ENCODE results near the gene THPO. TPM values are rescaled to one million over a fixed set of nuclear protein-coding genes. Genes with fewer than 3 reads are reported as not detected.
A peak's percentile ranks its signal among the peaks of the same experiment; 100 is the strongest.

Gene THPO
- total and polyA plus RNA-seq, 10 of the 15 experiments (the other 5 are each of a cell fraction or from before 2014, with no cell fraction given), result not detected

DNA sequence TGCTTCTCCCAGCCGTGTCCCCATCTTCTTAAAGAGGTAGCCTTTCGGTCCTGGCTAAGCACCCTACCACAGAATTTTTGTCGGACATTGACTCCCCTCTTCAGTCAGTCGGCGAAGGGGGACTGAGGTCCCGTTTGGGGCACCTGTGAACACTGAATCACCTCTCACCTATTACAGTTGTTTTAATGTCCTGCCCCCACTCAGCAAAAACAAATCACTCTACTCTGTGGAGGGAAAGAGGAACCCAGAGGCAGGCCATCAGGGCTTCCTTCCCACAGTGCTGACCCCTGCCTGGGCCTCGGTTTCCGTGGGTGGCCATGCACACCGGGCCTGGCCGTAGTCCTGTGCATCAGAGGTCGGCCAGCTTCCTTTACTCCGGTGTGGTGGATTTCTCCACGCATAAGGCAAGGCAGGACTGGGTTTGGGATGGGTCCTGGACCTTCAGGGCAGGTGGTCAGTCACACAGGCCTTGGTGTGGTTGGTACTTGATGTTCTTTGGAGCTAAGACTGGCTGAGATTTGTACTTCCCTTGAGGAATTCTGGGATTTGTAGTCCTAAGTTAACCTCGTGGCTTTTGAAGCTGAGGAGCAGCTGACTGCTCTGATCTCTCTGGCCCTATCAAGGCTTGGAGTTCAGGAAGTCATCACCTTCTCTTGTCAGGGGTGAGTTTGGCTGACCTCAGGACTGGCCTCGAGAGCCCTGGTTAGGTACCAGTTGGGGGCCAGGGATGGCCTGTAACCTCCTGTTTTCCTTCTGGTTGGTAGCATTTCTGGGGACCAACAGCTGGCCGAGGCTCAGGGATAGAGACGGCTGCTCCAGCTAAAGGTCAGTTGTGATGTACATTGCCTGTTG is 41.2 kb downstream of the THPO start (continued):
- TF ChIP-seq, protein P1, sequence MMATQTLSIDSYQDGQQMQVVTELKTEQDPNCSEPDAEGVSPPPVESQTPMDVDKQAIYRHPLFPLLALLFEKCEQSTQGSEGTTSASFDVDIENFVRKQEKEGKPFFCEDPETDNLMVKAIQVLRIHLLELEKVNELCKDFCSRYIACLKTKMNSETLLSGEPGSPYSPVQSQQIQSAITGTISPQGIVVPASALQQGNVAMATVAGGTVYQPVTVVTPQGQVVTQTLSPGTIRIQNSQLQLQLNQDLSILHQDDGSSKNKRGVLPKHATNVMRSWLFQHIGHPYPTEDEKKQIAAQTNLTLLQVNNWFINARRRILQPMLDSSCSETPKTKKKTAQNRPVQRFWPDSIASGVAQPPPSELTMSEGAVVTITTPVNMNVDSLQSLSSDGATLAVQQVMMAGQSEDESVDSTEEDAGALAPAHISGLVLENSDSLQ (IDR thresholded peaks at IDR 0.05), result no peak

DNA sequence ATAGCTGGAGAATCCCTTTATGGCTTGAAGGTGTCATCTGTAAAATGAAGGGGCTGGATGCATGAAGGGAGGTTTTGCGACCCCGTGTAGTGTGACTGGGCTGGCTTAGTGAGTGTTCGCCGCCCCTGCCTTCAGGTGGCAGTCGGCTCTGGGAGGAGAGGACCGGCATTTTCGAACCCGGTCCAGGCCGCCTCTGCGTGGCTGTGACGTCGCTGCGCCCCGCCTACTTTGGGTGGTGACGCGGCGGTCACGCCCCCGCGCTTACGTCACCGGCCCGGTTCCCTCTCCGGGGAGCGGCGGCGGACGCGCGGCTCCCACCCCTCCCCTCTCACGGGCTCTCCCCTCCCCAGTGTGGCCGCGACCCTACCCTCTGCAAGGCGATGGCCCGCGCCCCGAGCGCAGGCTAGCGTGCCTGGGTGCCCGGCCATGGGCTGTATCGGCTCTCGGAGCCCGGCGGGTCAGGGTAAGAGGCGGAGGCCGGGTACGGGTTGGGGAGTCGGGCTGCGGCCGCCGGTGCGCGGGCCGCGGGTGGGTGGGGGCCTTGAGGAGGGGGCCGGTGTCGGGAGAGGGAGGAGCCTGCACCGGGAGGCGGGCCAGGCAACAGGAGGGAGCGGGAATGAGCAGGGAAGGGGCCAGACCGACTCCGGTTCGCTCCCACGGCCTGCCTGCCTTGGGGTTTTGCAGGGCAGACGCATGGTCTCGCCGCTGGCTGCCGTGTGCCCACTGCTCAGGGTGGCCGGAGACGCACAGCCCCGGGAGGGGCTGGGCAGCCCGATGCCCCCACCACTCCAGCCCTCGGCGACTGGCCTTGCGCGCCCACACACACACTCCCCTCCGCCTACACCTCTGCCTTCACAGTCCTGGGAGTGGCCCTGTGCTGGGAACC is 42.1 kb downstream of the THPO start:
- no TSS peak for BruUV-seq (replicated peaks)
- CTCF ChIA-PET, result no interaction called here
- peak; percentile 80 for ATAC-seq
- 4% methylated on average over 32 of the region's 77 CpGs for WGBS (ENCODE audit: insufficient coverage, insufficient replicate concordance, low lambda C conversion rate, missing lambda C conversion rate)
- Histone ChIP-seq H3K4me3 (peak overlapping the region; percentile 80), H3K9me3 (replicated peaks; ENCODE audit: control insufficient read depth, insufficient read depth, low read length) (no peaks in the 10 kb centered on the region), H3K79me2 (ENCODE audit: control insufficient read depth, insufficient read depth, low read length) (no peaks in the 10 kb centered on the region), H4K20me1 (ENCODE audit: control insufficient read depth, insufficient read depth) (peaks cover 2% of the 10 kb centered on the region), H3K9ac (ENCODE audit: control insufficient read depth, insufficient read depth, low read length) (peak overlapping the region; percentile 45; the same call in 1 of the 2 replicates), H3K4me1 (ENCODE audit: control insufficient read depth, insufficient read depth, low read length) (peaks cover 11% of the 10 kb centered on the region), H3K36me3 (ENCODE audit: control insufficient read depth in 2 of 2, insufficient read depth in 2 of 2, low read length in 1 of 2) (peaks cover 23 to 26% of the 10 kb centered on the region in 2 experiments), H3K27me3 (replicated peaks in 1 of 2; ENCODE audit: control insufficient read depth in 2 of 2, insufficient read depth in 2 of 2, low read length in 1 of 2) (no peaks in the 10 kb centered on the region), H3K4me2 (ENCODE audit: control insufficient read depth, insufficient read depth) (peak overlapping the region; percentile 94), H2AFZ (ENCODE audit: control insufficient read depth, low read depth, low read length) (peak overlapping the region; percentile 74), H3K27ac (ENCODE audit: control insufficient read depth, insufficient read depth) (no peak overlapping the region; the same call in 1 of the 2 replicates)
- SMC1A ChIA-PET (ENCODE audit: uncharacterized antibody, unreplicated experiment), result no interaction called here
- intact Hi-C loops (cut with micrococcal nuclease; ENCODE audit: unreplicated experiment) (no loop called here), in situ Hi-C loops (cut with MboI) (no loop called here)
- peak; percentile 54 for FAIRE-seq
- DNase-seq (ENCODE audit: low read depth, low spot score), result no peak
- POLR2A ChIA-PET, result no interaction called here
- RAD21 ChIA-PET (ENCODE audit: unreplicated experiment), result no interaction called here
- 0 out of 2 replicates have a peak, but pooled peaks have one; percentile 9 for TF ChIP-seq RFX5 (IDR thresholded peaks at IDR 0.05; ENCODE audit: low read depth, low read length)
- TF ChIP-seq IKZF2 (IDR thresholded peaks at IDR 0.05), result no peak
- no peak for TF ChIP-seq NFYB (IDR thresholded peaks at IDR 0.05; ENCODE audit: insufficient read depth, low read depth, low read length)
- no peak for TF ChIP-seq CHD4 (IDR thresholded peaks at IDR 0.05)
- no peak for TF ChIP-seq NR2C1 (IDR thresholded peaks at IDR 0.05)
- TF ChIP-seq IRF4 (IDR thresholded peaks at IDR 0.05; ENCODE audit: low read depth, low read length), result no peak
- TF ChIP-seq TAF1 (IDR thresholded peaks at IDR 0.05; ENCODE audit: borderline replicate concordance, low read depth, low read length), result no peak
- no peak for TF ChIP-seq SRF (IDR thresholded peaks at IDR 0.05; ENCODE audit: low read depth in 2 of 2, low read length in 2 of 2)
- TF ChIP-seq, protein P2, sequence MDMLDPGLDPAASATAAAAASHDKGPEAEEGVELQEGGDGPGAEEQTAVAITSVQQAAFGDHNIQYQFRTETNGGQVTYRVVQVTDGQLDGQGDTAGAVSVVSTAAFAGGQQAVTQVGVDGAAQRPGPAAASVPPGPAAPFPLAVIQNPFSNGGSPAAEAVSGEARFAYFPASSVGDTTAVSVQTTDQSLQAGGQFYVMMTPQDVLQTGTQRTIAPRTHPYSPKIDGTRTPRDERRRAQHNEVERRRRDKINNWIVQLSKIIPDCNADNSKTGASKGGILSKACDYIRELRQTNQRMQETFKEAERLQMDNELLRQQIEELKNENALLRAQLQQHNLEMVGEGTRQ (IDR thresholded peaks at IDR 0.05; ENCODE audit: borderline replicate concordance, low read depth, low read length), result no peak
- TF ChIP-seq, protein P3, sequence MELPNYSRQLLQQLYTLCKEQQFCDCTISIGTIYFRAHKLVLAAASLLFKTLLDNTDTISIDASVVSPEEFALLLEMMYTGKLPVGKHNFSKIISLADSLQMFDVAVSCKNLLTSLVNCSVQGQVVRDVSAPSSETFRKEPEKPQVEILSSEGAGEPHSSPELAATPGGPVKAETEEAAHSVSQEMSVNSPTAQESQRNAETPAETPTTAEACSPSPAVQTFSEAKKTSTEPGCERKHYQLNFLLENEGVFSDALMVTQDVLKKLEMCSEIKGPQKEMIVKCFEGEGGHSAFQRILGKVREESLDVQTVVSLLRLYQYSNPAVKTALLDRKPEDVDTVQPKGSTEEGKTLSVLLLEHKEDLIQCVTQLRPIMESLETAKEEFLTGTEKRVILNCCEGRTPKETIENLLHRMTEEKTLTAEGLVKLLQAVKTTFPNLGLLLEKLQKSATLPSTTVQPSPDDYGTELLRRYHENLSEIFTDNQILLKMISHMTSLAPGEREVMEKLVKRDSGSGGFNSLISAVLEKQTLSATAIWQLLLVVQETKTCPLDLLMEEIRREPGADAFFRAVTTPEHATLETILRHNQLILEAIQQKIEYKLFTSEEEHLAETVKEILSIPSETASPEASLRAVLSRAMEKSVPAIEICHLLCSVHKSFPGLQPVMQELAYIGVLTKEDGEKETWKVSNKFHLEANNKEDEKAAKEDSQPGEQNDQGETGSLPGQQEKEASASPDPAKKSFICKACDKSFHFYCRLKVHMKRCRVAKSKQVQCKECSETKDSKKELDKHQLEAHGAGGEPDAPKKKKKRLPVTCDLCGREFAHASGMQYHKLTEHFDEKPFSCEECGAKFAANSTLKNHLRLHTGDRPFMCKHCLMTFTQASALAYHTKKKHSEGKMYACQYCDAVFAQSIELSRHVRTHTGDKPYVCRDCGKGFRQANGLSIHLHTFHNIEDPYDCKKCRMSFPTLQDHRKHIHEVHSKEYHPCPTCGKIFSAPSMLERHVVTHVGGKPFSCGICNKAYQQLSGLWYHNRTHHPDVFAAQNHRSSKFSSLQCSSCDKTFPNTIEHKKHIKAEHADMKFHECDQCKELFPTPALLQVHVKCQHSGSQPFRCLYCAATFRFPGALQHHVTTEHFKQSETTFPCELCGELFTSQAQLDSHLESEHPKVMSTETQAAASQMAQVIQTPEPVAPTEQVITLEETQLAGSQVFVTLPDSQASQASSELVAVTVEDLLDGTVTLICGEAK (IDR thresholded peaks at IDR 0.05; ENCODE audit: borderline replicate concordance), result no peak
- no peak; the same call in 1 of the 2 replicates for TF ChIP-seq HCFC1 (IDR thresholded peaks at IDR 0.05; ENCODE audit: low read length)
- no peak; the same call in 1 of the 2 replicates for TF ChIP-seq EED (IDR thresholded peaks at IDR 0.05; ENCODE audit: low read depth)
- 0 out of 3 replicates have a peak, but pooled peaks have one; percentile 23 for TF ChIP-seq POU2F2 (IDR thresholded peaks at IDR 0.05; ENCODE audit: borderline replicate concordance, low read depth, low read length)
